HepG2 (cell line): ENCODE data around the gene ZPR1. TPM values are rescaled to one million over a fixed set of nuclear protein-coding genes. Genes with fewer than 3 reads are reported as not detected.

Source experiments
- AKNA ChIP-seq: sonication (generic); formaldehyde crosslinking; IDR thresholded peaks from 2 replicates; pipeline ENCODE4 v1.4.0; 2020; ENCODE audit warnings: missing genetic modification reagents, borderline replicate concordance
- HBP1 ChIP-seq: IDR thresholded peaks from 2 replicates; pipeline ENCODE4 v1.6.1; 2016; ENCODE audit warnings: low read depth, control low read depth
- HNRNPUL1 ChIP-seq: fragments of 200-400 bp; formaldehyde crosslinking; IDR thresholded peaks from 2 replicates; pipeline ENCODE4 v1.6.1; 2017; ENCODE audit warnings: low read depth, mild to moderate bottlenecking, low read length, moderate library complexity
- KAT8 ChIP-seq: IDR thresholded peaks from 2 replicates; pipeline ENCODE4 v1.6.1; 2016; ENCODE audit warnings: missing genetic modification reagents, missing compliant biosample characterization
- RERE ChIP-seq: IDR thresholded peaks from 2 replicates; pipeline ENCODE4 v1.6.1; 2016; ENCODE audit warnings: low read depth, missing genetic modification reagents, missing compliant biosample characterization
- ZEB1 ChIP-seq: IDR thresholded peaks from 2 replicates; pipeline ENCODE4 v1.6.1; 2012; ENCODE audit warnings: mild to moderate bottlenecking, low read depth, inconsistent platforms; ENCODE audit not compliant: insufficient replicate concordance
- ZNF121 ChIP-seq: sonication (generic); formaldehyde crosslinking; IDR thresholded peaks from 2 replicates; pipeline ENCODE4 v1.5.0; 2020; ENCODE audit warnings: mild to moderate bottlenecking, missing genetic modification reagents
- ZNF143 ChIP-seq: sonication (generic); formaldehyde crosslinking; IDR thresholded peaks from 2 replicates; pipeline ENCODE4 v1.4.0; 2020; ENCODE audit warnings: missing genetic modification reagents
- ZNF275 ChIP-seq: sonication (generic); formaldehyde crosslinking; IDR thresholded peaks from 2 replicates; pipeline ENCODE4 v1.8.0; 2022; ENCODE audit warnings: missing genetic modification reagents, mild to moderate bottlenecking, inconsistent platforms, borderline replicate concordance
- ZNF414 ChIP-seq: sonication (generic); formaldehyde crosslinking; IDR thresholded peaks from 2 replicates; pipeline ENCODE4 v1.5.0; 2020; ENCODE audit warnings: missing genetic modification reagents
- ZNF629 ChIP-seq: sonication (generic); formaldehyde crosslinking; conservative IDR thresholded peaks from 2 replicates; pipeline ENCODE4 v1.5.0; 2020; ENCODE audit warnings: missing genetic modification reagents
- ZNF7 ChIP-seq: IDR thresholded peaks from 2 replicates; pipeline ENCODE4 v1.6.1; 2016; ENCODE audit warnings: missing biosample characterization, missing genetic modification reagents
- polyA plus RNA-seq, 8 experiments: library from polyadenylated mRNA; depleted of rRNA in 3 of 8; stranded (reverse) in 7 of 8; unstranded in 1 of 8; fragments of >200 nt; fragmentation: Illumina TruSeq in 4 of 8; extraction: Trizol in 4 of 8; gene quantifications; 2 replicates each; pipeline versions ENCODE4 v1.2.1 to v1.2.3, GENCODE V29; 2011 to 2016; ENCODE audit warnings: low read depth in 4 of 8, missing spikeins in 1 of 8, mixed read lengths in 1 of 8; ENCODE audit not compliant: insufficient read depth in 1 of 8
- total RNA-seq, 5 experiments: library from RNA; depleted of rRNA; stranded (reverse); fragments of >200 nt; fragmentation: Illumina TruSeq; extraction: Trizol; gene quantifications; 2 replicates each; pipeline ENCODE4 v1.2.3, GENCODE V29; 2016; ENCODE audit warnings: low read depth in 1 of 5

Gene ZPR1
- total and polyA plus RNA-seq, 2 of the 13 experiments (the other 11 are each of a cell fraction or from before 2014, with no cell fraction given): 40.0 to 79.3 TPM

GRCh38 chr11:116833816-116834534 is 46.2 kb upstream of the ZPR1 start (continued):
- TF ChIP-seq AKNA (CRISPR knock-in tag) (no peak), KAT8 (peak; percentile 70), ZNF629 (CRISPR knock-in tag) (peak; percentile 69; the same call in 1 of the 2 replicates), ZEB1 (no peak), HBP1 (CRISPR knock-in tag) (0 out of 2 replicates have a peak, but pooled peaks have one; percentile 33), HNRNPUL1 (no peak), ZNF275 (CRISPR knock-in tag) (no peak; the same call in 1 of the 2 replicates), ZNF414 (CRISPR knock-in tag) (peak; percentile 48; the same call in 1 of the 2 replicates), ZNF7 (CRISPR knock-in tag) (no peak), ZNF121 (no peak), RERE (CRISPR knock-in tag) (no peak), ZNF143 (peak; percentile 10; the same call in 1 of the 2 replicates)
